Measurements from ENCODE around the gene ZNF516. TPM values are rescaled to one million over a fixed set of nuclear protein-coding genes. Genes with fewer than 3 reads are reported as not detected.

ZNF516 gene
- total RNA-seq, 6 experiments from 2014 or later, result 10.2 to 16.0 (median 13.7) TPM

DNA sequence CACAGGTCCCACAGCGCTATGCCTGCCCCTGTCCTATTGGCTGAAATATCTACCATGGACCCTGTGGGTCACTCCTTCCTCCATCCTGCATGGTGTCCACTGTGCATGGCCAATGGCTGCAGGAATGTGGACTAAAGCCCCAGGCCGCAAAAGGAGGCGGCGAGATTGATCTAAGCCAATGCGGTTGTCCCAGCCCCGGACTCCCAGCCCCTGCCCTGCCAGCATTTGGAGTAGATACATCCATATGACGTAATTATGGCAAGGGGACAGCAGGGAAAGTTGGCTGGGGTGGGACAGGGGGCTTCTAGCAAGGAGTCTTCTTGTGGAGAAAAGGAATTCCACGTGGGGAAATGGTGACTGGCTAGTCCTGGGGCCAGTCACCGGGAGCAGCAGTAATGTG, 11.4 kb upstream of the ZNF516 start:
- Histone ChIP-seq H3K27ac (no peak overlapping the region), H3K9me3 (no peaks in the 10 kb centered on the region), H3K36me3 (no peaks in the 10 kb centered on the region), H3K4me3 (no peak overlapping the region), H3K4me1 (no peaks in the 10 kb centered on the region), H3K27me3 (no peaks in the 10 kb centered on the region)
- 57% methylated on average over 3 of the region's 9 CpGs for WGBS (ENCODE audit: insufficient coverage, low coverage, low lambda C conversion rate, missing lambda C conversion rate)
- ATAC-seq (peak in 1 of 4 donors; percentile 23), DNase-seq (no peak)
- intact Hi-C loops (cut with DNase I), result no loop called here
- TF ChIP-seq, protein P1, sequence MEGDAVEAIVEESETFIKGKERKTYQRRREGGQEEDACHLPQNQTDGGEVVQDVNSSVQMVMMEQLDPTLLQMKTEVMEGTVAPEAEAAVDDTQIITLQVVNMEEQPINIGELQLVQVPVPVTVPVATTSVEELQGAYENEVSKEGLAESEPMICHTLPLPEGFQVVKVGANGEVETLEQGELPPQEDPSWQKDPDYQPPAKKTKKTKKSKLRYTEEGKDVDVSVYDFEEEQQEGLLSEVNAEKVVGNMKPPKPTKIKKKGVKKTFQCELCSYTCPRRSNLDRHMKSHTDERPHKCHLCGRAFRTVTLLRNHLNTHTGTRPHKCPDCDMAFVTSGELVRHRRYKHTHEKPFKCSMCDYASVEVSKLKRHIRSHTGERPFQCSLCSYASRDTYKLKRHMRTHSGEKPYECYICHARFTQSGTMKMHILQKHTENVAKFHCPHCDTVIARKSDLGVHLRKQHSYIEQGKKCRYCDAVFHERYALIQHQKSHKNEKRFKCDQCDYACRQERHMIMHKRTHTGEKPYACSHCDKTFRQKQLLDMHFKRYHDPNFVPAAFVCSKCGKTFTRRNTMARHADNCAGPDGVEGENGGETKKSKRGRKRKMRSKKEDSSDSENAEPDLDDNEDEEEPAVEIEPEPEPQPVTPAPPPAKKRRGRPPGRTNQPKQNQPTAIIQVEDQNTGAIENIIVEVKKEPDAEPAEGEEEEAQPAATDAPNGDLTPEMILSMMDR (IDR thresholded peaks at IDR 0.05), result no peak
- no peak for TF ChIP-seq POLR2A (IDR thresholded peaks at IDR 0.05)

DNA sequence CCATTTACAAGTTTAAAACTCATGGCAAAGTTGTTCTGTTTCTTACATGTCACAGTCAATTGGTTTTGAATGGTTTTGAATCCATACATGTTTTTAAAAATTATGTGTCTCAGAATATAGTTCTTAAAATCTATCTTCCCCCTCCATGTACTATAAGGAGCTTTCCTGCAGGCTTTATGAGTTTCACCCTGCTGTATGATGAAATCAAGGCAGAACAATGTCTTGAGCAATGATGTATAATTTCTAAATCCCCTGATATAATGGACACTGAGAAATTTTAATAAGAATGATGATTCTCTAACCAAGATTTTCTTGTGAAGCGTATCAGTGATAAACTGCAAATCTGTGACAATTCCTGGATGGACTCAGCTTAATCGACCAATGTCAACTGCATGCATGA, 10.6 kb upstream of the ZNF516 start:
- Histone ChIP-seq H3K9me3 (no peaks in the 10 kb centered on the region), H3K27ac (no peak overlapping the region), H3K27me3 (no peaks in the 10 kb centered on the region), H3K36me3 (no peaks in the 10 kb centered on the region), H3K4me1 (no peaks in the 10 kb centered on the region), H3K4me3 (no peak overlapping the region)
- no peak for TF ChIP-seq POLR2A (IDR thresholded peaks at IDR 0.05)
- TF ChIP-seq, protein P1 (IDR thresholded peaks at IDR 0.05), result no peak
- ATAC-seq (no peak), DNase-seq (no peak)
- WGBS (ENCODE audit: insufficient coverage, low coverage, low lambda C conversion rate, missing lambda C conversion rate), result 61% methylated on average over 2 of the region's 2 CpGs
- intact Hi-C loops (cut with DNase I), result no loop called here

DNA sequence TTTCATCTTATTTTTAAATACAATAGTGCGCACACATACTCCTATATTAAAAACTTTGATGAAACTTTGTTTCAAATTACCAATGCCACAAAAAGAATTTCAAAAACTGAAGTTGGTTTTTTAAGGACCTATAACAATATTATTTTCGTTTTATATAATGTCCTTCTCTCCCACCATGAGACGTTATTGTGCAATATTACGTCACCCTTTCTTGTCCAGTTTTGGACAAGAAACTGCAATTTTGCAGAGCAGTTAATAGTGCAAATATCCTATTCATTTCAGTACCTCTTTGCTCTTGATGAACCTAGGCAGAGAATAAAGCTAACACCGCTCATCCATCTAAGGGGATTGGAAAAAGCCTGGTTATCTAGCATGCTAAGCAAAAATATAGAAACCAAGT, 9.7 kb upstream of the ZNF516 start:
- H3K27me3 ChIP-seq, result no peaks in the 10 kb centered on the region
- no peak overlapping the region for H3K27ac ChIP-seq
- no peak for DNase-seq
- intact Hi-C loops (cut with DNase I), result no loop called here
- no peak overlapping the region for H3K4me3 ChIP-seq
- ATAC-seq, result no peak
- WGBS (ENCODE audit: insufficient coverage, low coverage, low lambda C conversion rate, missing lambda C conversion rate), result 56% methylated on average over 5 of the region's 5 CpGs
- H3K9me3 ChIP-seq, result no peaks in the 10 kb centered on the region
- H3K36me3 ChIP-seq, result no peaks in the 10 kb centered on the region
- TF ChIP-seq, protein P1 (IDR thresholded peaks at IDR 0.05), result no peak
- TF ChIP-seq POLR2A (IDR thresholded peaks at IDR 0.05), result no peak
- H3K4me1 ChIP-seq, result no peaks in the 10 kb centered on the region

DNA sequence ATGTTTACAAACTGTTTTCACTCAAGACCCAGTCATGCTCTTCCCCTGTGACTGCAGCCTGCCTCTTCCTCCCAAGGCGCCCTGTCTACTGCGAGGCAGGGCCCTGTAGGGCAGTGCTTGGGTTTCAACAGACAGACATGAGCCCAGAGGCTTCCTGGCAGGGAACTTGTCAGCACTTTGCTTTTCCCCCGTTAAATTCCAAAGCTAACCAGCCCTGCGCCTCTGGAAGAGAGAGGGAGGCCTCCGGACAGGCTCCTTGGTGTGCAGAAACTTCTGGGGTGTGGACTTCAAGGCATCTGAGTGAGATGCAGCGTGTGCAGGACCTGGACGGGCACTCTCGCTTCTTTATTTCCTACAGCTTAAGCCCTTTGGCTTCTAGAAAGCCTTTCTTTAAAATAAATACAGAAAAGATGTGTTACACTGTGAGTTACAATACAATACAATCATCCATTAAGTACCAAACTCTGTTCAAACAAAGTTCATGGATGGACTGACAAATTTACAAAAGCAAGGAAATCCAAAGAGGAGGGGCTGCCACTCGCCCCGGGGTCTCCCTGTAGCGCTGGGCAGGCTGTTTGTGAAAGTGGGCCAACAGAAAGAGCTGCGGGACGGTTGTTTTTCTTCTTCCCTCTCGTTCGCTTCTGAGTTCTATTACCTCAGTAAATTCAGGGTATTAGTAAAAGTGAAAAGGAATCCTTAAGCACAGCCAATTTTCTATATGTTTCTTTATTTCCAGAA, 8.8 kb upstream of the ZNF516 start:
- WGBS (ENCODE audit: insufficient coverage, low coverage, low lambda C conversion rate, missing lambda C conversion rate), result 68% methylated on average over 12 of the region's 15 CpGs
- ATAC-seq (peak; percentile 39 to 68 (median 68)), DNase-seq (no peak)
- no peaks in the 10 kb centered on the region for H3K9me3 ChIP-seq
- H3K36me3 ChIP-seq, result no peaks in the 10 kb centered on the region
- intact Hi-C loops (cut with DNase I), result no loop called here
- TF ChIP-seq, protein P1 (IDR thresholded peaks at IDR 0.05), result no peak
- TF ChIP-seq POLR2A (IDR thresholded peaks at IDR 0.05), result no peak
- no peaks in the 10 kb centered on the region for H3K27me3 ChIP-seq
- no peaks in the 10 kb centered on the region for H3K4me1 ChIP-seq
- H3K4me3 ChIP-seq, result no peak overlapping the region
- no peak overlapping the region for H3K27ac ChIP-seq
